ENCODE data around the gene NFIB. TPM values are rescaled to one million over a fixed set of nuclear protein-coding genes. Genes with fewer than 3 reads are reported as not detected.

Gene NFIB
- total and polyA plus RNA-seq, 2 of the 13 experiments (the other 11 are each of a cell fraction or from before 2014, with no cell fraction given): 0.98 to 4.6 TPM

- no CpG with 5 or more reads among the region's 4 CpGs for whole genome bisulfite sequencing (ENCODE audit: low lambda C conversion rate)
- CTCF ChIA-PET (ENCODE audit: low intra/inter-chr PET ratio, low total read pairs): no interaction called here
- no peak for TF ChIP-seq ZNF597 (CRISPR knock-in tag; IDR thresholded peaks at IDR 0.05)
- Histone ChIP-seq H3K79me2 (ENCODE audit: insufficient read depth, low read length) (no peaks in the 10 kb centered on the region), H3K4me2 (ENCODE audit: low read depth, low read length) (no peak overlapping the region), H3K9ac (ENCODE audit: insufficient read depth, low read depth, low read length) (no peak overlapping the region), H3K4me1 (ENCODE audit: insufficient read depth, low read length) (peaks cover 13% of the 10 kb centered on the region; the same call in 1 of the 2 replicates), H3K4me3 (replicated peaks in 1 of 3; ENCODE audit: insufficient read depth in 1 of 3, low read depth in 2 of 3, low read length in 3 of 3) (no peak overlapping the region), H3K9me3 (ENCODE audit: low read length) (no peaks in the 10 kb centered on the region), H4K20me1 (ENCODE audit: insufficient read depth, low read length) (no peaks in the 10 kb centered on the region), H3K27me3 (ENCODE audit: control insufficient read depth in 1 of 2, insufficient read depth in 2 of 2, low read length in 2 of 2) (no peaks in the 10 kb centered on the region), H3K36me3 (replicated peaks in 1 of 2; ENCODE audit: control insufficient read depth in 1 of 2, insufficient read depth in 2 of 2, low read length in 2 of 2) (no peaks in the 10 kb centered on the region), H3K27ac (ENCODE audit: extremely low read length, insufficient read depth, low read length) (no peak overlapping the region), H2AFZ (ENCODE audit: low read length) (no peak overlapping the region)
- in situ Hi-C loops (cut with HindIII; ENCODE audit: extremely low pct_ligation_motif_present, low pct_unique_long_range_greater_than_20kb): no loop called here
- FAIRE-seq: no peak
- no peak for DNase-seq (ENCODE audit: low spot score)
- POLR2A ChIA-PET: no interaction called here
- BruUV-seq (replicated peaks): no TSS peak
- intact Hi-C loops (cut with micrococcal nuclease; ENCODE audit: unreplicated experiment): no loop called here
- no peak for ATAC-seq
Measured at GRCh38 chr9:14270358-14271092, 43.4 kb downstream of the NFIB start.

GRCh38 chr9:14269916-14270315, 44.0 kb downstream of the NFIB start:
- no peak overlapping the region for H3K27ac ChIP-seq (ENCODE audit: extremely low read length, insufficient read depth, low read length)
- ChIA-PET POLR2A (no interaction called here), CTCF (ENCODE audit: low intra/inter-chr PET ratio, low total read pairs) (no interaction called here)
- H3K9ac ChIP-seq (ENCODE audit: insufficient read depth, low read depth, low read length): no peak overlapping the region
- no peak for TF ChIP-seq RAD51 (IDR thresholded peaks at IDR 0.05; ENCODE audit: borderline replicate concordance)
- TF ChIP-seq RARG (CRISPR knock-in tag; IDR thresholded peaks at IDR 0.05; ENCODE audit: low read depth): no peak
- no peak for TF ChIP-seq HHEX (CRISPR knock-in tag; IDR thresholded peaks at IDR 0.05)
- TF ChIP-seq ZNF552 (CRISPR knock-in tag; IDR thresholded peaks at IDR 0.05; ENCODE audit: borderline replicate concordance): no peak
- H3K4me3 ChIP-seq (replicated peaks in 1 of 3; ENCODE audit: insufficient read depth in 1 of 3, low read depth in 2 of 3, low read length in 3 of 3): no peak overlapping the region
- no peak overlapping the region for H3K4me2 ChIP-seq (ENCODE audit: low read depth, low read length)
- FAIRE-seq (no peak), DNase-seq (ENCODE audit: low spot score) (no peak), ATAC-seq (no peak)
- in situ Hi-C loops (cut with HindIII; ENCODE audit: extremely low pct_ligation_motif_present, low pct_unique_long_range_greater_than_20kb): no loop called here
- H3K79me2 ChIP-seq (ENCODE audit: insufficient read depth, low read length): no peaks in the 10 kb centered on the region
- H3K4me1 ChIP-seq (ENCODE audit: insufficient read depth, low read length): peaks cover 13% of the 10 kb centered on the region; the same call in 1 of the 2 replicates
- no peaks in the 10 kb centered on the region for H3K36me3 ChIP-seq (replicated peaks in 1 of 2; ENCODE audit: control insufficient read depth in 1 of 2, insufficient read depth in 2 of 2, low read length in 2 of 2)
- H3K9me3 ChIP-seq (ENCODE audit: low read length): no peaks in the 10 kb centered on the region
- intact Hi-C loops (cut with micrococcal nuclease; ENCODE audit: unreplicated experiment): no loop called here
- H3K27me3 ChIP-seq (ENCODE audit: control insufficient read depth in 1 of 2, insufficient read depth in 2 of 2, low read length in 2 of 2): no peaks in the 10 kb centered on the region
- no peak overlapping the region for H2AFZ ChIP-seq (ENCODE audit: low read length)
- H4K20me1 ChIP-seq (ENCODE audit: insufficient read depth, low read length): no peaks in the 10 kb centered on the region
- no TSS peak for BruUV-seq (replicated peaks)

Measured in HepG2 (cell line).